Stimulated activated naive CD8-positive, alpha-beta T cell treated with anti-CD3 and anti-CD28 coated beads, Interleukin-15, Interleukin-2, amounts not matched to agents 100 ng/mL and 50 ng/mL, for 24 hours (primary cell): ENCODE data around the gene SKIDA1.

Source experiments
- H3K27ac Mint-ChIP-seq: one replicate; pipeline ENCODE4 v1.8.0; 2021; ENCODE audit warnings: mild to moderate bottlenecking, mixed read lengths
- H3K27me3 Mint-ChIP-seq: one replicate; pipeline ENCODE4 v1.8.0; 2021; ENCODE audit warnings: mixed read lengths
- H3K36me3 Mint-ChIP-seq: one replicate; pipeline ENCODE4 v1.8.0; 2021; ENCODE audit warnings: low read depth, mixed read lengths
- H3K4me1 Mint-ChIP-seq: one replicate; pipeline ENCODE4 v1.8.0; 2021; ENCODE audit warnings: low read depth, mixed read lengths
- H3K4me3 Mint-ChIP-seq: one replicate; pipeline ENCODE4 v1.8.0; 2021; ENCODE audit warnings: mild to moderate bottlenecking, mixed read lengths
- H3K9me3 Mint-ChIP-seq: one replicate; pipeline ENCODE4 v1.8.0; 2021; ENCODE audit warnings: mixed read lengths

SKIDA1 gene

GRCh38 chr10:21502348-21502740 is 23.1 kb downstream of the SKIDA1 start:
- peaks cover 9% of the 10 kb centered on the region for H3K4me1 Mint-ChIP-seq
- no peak overlapping the region for H3K4me3 Mint-ChIP-seq
- no peaks in the 10 kb centered on the region for H3K9me3 Mint-ChIP-seq
- H3K36me3 Mint-ChIP-seq: no peaks in the 10 kb centered on the region
- peaks cover 73% of the 10 kb centered on the region for H3K27me3 Mint-ChIP-seq
- H3K27ac Mint-ChIP-seq: no peak overlapping the region

DNA sequence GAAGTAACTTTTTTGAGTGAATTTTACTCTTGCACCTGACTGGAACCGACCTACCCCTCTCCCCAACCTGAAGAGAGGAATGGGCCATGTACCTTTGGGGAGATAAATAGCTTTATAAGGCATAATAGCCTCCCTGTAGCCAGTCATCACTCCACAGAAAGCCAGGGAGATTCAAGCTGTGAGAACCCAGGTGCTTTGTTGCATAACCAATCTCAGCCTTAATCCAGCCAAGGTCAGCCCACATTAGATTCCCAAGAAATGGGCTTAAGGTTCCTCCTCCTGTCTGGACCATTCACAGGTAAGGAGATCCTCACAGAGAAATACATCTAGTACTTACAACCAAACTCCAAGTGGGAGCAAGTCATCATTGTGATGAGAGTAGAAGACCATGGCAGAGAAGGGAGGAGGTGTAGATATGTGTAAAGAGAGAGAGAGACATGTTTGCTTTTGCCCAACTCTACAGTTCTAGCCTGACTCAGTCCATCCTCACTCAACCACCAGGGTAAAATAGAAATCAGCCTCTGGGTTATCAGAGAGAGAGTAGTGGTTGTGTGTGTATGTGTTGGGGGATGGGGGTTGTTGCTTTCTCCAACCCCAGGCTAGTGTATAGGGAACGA is 23.6 kb downstream of the SKIDA1 start:
- Mint-ChIP-seq H3K36me3 (no peaks in the 10 kb centered on the region), H3K4me3 (no peak overlapping the region), H3K27ac (no peak overlapping the region), H3K9me3 (no peaks in the 10 kb centered on the region), H3K27me3 (peaks cover 71% of the 10 kb centered on the region), H3K4me1 (peaks cover 10% of the 10 kb centered on the region)

- peaks cover 63% of the 10 kb centered on the region for H3K27me3 Mint-ChIP-seq
- peaks cover 10% of the 10 kb centered on the region for H3K4me1 Mint-ChIP-seq
- H3K4me3 Mint-ChIP-seq: no peak overlapping the region
- H3K36me3 Mint-ChIP-seq: no peaks in the 10 kb centered on the region
- no peak overlapping the region for H3K27ac Mint-ChIP-seq
- H3K9me3 Mint-ChIP-seq: no peaks in the 10 kb centered on the region
These were observed 24.4 kb downstream of the SKIDA1 start for GRCh38 chr10:21501091-21501490.

DNA sequence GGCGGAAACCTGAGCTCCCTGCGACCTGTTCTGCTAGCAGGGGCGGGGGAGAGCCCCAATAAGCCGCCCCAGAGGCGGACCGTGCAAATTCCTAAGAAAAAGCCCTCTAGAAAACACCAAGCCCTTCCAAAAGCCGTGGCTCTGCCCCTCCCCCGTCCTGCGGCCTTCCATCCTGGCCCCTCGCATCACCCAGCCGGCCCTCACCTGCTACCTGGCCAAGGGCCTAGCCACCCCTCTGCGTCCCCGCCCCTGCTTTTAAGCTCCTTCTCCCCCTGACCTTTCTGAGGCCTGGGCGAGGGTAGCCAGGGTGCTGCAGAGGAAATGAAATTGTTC is 24.9 kb downstream of the SKIDA1 start:
- H3K27ac Mint-ChIP-seq: no peak overlapping the region
- peaks cover 60% of the 10 kb centered on the region for H3K27me3 Mint-ChIP-seq
- peaks cover 11% of the 10 kb centered on the region for H3K4me1 Mint-ChIP-seq
- no peak overlapping the region for H3K4me3 Mint-ChIP-seq
- no peaks in the 10 kb centered on the region for H3K36me3 Mint-ChIP-seq
- no peaks in the 10 kb centered on the region for H3K9me3 Mint-ChIP-seq

DNA sequence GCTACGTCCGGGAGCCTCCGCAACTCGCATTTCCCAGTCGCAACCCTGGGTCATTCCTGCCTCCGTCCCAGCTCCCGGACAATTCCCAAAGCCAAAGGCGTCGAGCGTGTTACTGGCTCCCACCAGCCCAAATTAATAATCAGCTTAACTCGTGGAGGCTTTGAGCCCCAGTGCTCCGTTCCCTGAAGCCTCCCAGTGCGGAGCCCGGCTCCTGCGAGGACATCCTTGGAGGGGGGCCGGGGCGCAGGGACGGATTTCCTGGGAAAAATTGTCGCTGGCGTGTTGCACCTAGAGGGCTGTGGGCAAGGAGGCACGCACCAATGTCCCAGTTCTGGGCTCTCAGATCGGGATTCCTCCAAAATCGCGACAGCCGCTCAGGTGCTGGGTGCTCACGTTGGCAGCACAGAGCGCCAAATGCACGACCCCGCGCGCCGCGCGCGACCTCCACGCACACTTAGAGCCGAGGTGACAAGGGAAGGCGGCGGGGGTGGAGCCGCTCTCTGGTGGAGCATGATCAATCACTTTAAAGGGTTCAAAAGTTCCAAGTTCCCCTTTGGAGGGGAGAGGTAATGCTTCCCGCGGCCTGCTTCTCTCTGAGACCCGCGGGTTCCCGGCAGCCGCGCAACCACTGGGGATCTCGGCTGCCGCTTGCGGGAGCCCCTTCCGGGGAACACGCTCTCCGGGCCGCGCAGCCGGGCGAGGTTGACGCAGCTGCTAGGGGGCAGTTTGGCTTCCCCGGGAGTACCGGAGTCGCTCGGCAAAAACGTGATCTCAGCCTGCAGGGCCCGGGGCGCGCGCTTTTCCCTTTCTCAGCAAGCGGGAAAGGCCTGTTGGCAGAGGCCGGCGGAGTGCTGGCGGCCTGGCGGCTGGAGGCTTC is 25.5 kb downstream of the SKIDA1 start:
- no peaks in the 10 kb centered on the region for H3K9me3 Mint-ChIP-seq
- H3K4me1 Mint-ChIP-seq: peaks cover 16% of the 10 kb centered on the region
- peaks cover 59% of the 10 kb centered on the region for H3K27me3 Mint-ChIP-seq
- H3K27ac Mint-ChIP-seq: no peak overlapping the region
- H3K4me3 Mint-ChIP-seq: peak overlapping the region; percentile 12
- no peaks in the 10 kb centered on the region for H3K36me3 Mint-ChIP-seq

- Mint-ChIP-seq H3K4me3 (no peak overlapping the region), H3K27me3 (peaks cover 61% of the 10 kb centered on the region), H3K9me3 (no peaks in the 10 kb centered on the region), H3K27ac (no peak overlapping the region), H3K4me1 (peaks cover 20% of the 10 kb centered on the region), H3K36me3 (no peaks in the 10 kb centered on the region)
These were observed 26.5 kb downstream of the SKIDA1 start for GRCh38 chr10:21498986-21499385.

GRCh38 chr10:21498377-21498776 is 27.1 kb downstream of the SKIDA1 start:
- H3K4me1 Mint-ChIP-seq: peaks cover 21% of the 10 kb centered on the region
- H3K4me3 Mint-ChIP-seq: peak overlapping the region; percentile 72
- H3K27me3 Mint-ChIP-seq: peaks cover 61% of the 10 kb centered on the region
- H3K9me3 Mint-ChIP-seq: no peaks in the 10 kb centered on the region
- no peaks in the 10 kb centered on the region for H3K36me3 Mint-ChIP-seq
- H3K27ac Mint-ChIP-seq: no peak overlapping the region

- Mint-ChIP-seq H3K9me3 (no peaks in the 10 kb centered on the region), H3K27ac (no peak overlapping the region), H3K4me3 (peak overlapping the region; percentile 76), H3K36me3 (no peaks in the 10 kb centered on the region), H3K4me1 (peaks cover 21% of the 10 kb centered on the region), H3K27me3 (peaks cover 68% of the 10 kb centered on the region)
These were observed 28.2 kb downstream of the SKIDA1 start for GRCh38 chr10:21497177-21497807.

GRCh38 chr10:21496343-21497176 is 28.9 kb downstream of the SKIDA1 start:
- H3K4me3 Mint-ChIP-seq: peak overlapping the region; percentile 86
- H3K27ac Mint-ChIP-seq: no peak overlapping the region
- peaks cover 21% of the 10 kb centered on the region for H3K4me1 Mint-ChIP-seq
- no peaks in the 10 kb centered on the region for H3K36me3 Mint-ChIP-seq
- peaks cover 66% of the 10 kb centered on the region for H3K27me3 Mint-ChIP-seq
- no peaks in the 10 kb centered on the region for H3K9me3 Mint-ChIP-seq

DNA sequence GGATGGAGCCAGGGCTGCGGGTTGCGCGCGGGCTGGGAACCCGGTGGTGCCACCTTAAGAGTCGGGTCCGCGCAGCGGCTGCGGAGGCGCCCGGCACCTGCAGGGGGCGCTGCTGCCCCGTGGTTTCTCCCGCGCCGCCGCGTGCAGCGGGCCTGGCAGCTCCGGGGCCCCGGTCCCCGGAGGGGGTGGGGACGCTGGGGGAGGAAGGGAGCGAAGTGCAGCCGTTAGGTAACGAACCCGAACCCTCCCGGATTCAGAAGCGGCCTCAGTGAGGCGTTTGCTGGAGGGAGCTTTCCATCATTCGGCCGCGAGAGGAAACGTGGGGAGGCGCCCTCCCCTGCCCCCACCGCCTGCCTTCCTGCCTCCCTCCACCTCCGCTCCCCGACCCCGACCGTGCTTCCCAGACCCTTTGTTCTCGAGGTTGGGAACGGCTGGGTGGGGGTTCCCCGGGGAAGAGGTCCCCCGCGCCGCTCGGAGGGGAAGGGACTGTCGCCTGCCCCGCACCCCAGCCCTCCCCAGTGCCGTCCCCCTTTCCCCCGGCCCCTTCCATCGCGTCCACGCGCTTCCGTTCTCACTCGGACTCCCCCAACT is 29.6 kb downstream of the SKIDA1 start:
- Mint-ChIP-seq H3K9me3 (no peaks in the 10 kb centered on the region), H3K4me1 (peaks cover 21% of the 10 kb centered on the region), H3K4me3 (peak overlapping the region; percentile 86), H3K36me3 (no peaks in the 10 kb centered on the region), H3K27me3 (peaks cover 66% of the 10 kb centered on the region), H3K27ac (no peak overlapping the region)

- H3K27ac Mint-ChIP-seq: no peak overlapping the region
- peak overlapping the region; percentile 86 for H3K4me3 Mint-ChIP-seq
- peaks cover 21% of the 10 kb centered on the region for H3K4me1 Mint-ChIP-seq
- H3K36me3 Mint-ChIP-seq: no peaks in the 10 kb centered on the region
- no peaks in the 10 kb centered on the region for H3K9me3 Mint-ChIP-seq
- H3K27me3 Mint-ChIP-seq: peaks cover 66% of the 10 kb centered on the region
These were observed 30.3 kb downstream of the SKIDA1 start for GRCh38 chr10:21495002-21495751.

DNA sequence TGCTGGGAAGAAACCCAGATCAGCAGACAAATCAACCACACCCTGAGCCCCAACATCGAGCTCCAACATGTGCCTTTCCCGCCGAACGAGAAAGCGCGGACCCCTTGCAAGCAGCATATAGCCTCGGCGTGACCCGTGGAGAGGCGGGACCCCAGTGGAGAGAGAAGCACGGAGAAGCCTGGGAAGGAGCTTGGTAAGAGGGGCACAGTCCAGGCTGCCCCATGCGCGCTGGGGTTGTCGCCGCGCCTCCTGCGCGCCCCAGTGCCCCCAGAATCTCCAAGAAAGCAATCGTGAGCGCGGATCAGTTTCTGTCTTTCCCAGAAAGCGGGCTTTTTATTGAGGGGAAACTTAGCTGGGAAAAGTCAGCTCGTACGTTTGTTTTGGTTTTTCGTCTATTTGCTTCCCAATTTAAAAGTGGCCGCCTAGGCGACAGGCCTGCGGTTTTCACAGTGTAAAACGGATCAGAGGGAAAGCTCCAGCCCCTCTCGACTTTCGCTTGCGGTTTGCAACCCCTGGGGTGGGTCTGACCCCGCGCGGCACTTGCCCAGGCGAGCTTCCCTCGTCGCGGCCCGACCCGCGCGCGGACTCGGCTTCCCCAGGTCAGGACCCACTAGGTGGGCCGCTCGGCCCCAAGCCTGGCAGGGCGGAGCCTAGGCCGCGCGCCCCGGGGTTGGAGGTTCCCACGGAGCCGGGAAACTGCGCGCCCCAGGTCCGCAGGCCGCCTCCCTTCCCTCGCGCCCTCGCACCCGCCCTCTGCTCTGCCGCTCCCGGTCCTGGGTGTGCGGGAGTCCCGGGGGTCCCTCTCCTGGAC is 31.1 kb downstream of the SKIDA1 start:
- peak overlapping the region; percentile 86 for H3K4me3 Mint-ChIP-seq
- peaks cover 63% of the 10 kb centered on the region for H3K27me3 Mint-ChIP-seq
- H3K9me3 Mint-ChIP-seq: no peaks in the 10 kb centered on the region
- H3K27ac Mint-ChIP-seq: no peak overlapping the region
- peaks cover 18% of the 10 kb centered on the region for H3K4me1 Mint-ChIP-seq
- no peaks in the 10 kb centered on the region for H3K36me3 Mint-ChIP-seq

DNA sequence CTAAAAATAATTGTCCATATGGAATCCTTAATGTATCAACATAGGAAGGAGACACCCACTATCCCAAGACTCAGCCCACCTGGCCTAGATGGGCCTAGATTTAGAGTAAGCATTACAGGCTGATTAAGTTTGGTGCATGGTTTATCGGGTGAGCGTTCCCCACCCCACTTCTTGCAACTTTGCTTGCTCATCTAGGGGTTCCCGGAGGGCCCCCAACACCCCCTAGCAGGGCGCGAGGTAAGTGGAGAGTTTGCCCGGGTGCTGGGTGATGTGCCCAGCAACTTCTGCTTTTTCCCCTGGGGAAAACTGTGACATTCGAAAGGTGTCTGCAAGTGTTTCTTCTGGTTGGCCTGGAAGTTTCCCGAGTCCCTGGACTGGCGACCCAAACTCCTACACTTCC is 31.7 kb downstream of the SKIDA1 start:
- Mint-ChIP-seq H3K27me3 (peaks cover 58% of the 10 kb centered on the region), H3K4me3 (peak overlapping the region; percentile 70), H3K4me1 (peaks cover 16% of the 10 kb centered on the region), H3K27ac (no peak overlapping the region), H3K9me3 (no peaks in the 10 kb centered on the region), H3K36me3 (no peaks in the 10 kb centered on the region)
